HCT116 (cell line): ENCODE results near the gene ECE2. TPM values are rescaled to one million over a fixed set of nuclear protein-coding genes. Genes with fewer than 3 reads are reported as not detected.

Experiments
- ATAC-seq: fragments of 200-7000 bp; cut with Tn5 transposase; 2 replicates; pipeline ENCODE4 v1.9.1; 2020; ENCODE audit warnings: mild to moderate bottlenecking, moderate library complexity
- BruUV-seq: library from RNA; stranded (reverse); fragments of 400-500 nt; replicated peaks from 2 replicates; lab custom pipeline; 2021; lab: Mats Ljungman, UMichigan
- CTCF ChIA-PET: fragments of 300-600 bp; sonication (Branson Sonifier 250); formaldehyde crosslinking; loops from one replicate; lab custom pipeline; 2021; ENCODE audit warnings: antibody characterized with exemption; lab: Charles Lee
- POLR2A ChIA-PET: fragments of 300-600, 350-600 bp; sonication (Branson Sonifier 250); formaldehyde crosslinking; loops from one replicate; lab custom pipeline; 2021; ENCODE audit warnings: antibody characterized with exemption; lab: Charles Lee
- RAD21 ChIA-PET, 2 experiments: fragments of 300-600 bp; sonication (Branson Sonifier 250); formaldehyde crosslinking; loops; one replicate each; lab custom pipeline; 2023; ENCODE audit warnings: low total read pairs in 2 of 2; ENCODE audit not compliant: uncharacterized antibody in 2 of 2, unreplicated experiment in 2 of 2, low non-redundant PET in 1 of 2; lab: Charles Lee
- DNase-seq: peaks from one replicate; pipeline ENCODE4 v3.0.0-alpha.2; 2010; ENCODE audit warnings: low read depth, low spot score
- H2AFZ ChIP-seq: fragments of 200-600 bp; shearing (Covaris generic), sonication (generic); 2 replicates; pipeline ENCODE4 v1.6.1; 2017; ENCODE audit warnings: low read depth, mixed run types, mixed read lengths, antibody characterized with exemption, low read length; ENCODE audit not compliant: poor library complexity, severe bottlenecking
- H3K27ac ChIP-seq: 2 replicates; pipeline ENCODE4 v1.5.1; 2012; ENCODE audit warnings: low read depth, low read length
- H3K27me3 ChIP-seq: fragments of 200-600 bp; sonication (generic); 2 replicates; pipeline ENCODE4 v1.6.1; 2016; ENCODE audit warnings: mixed run types, low read length, mixed read lengths; ENCODE audit not compliant: insufficient read depth
- H3K36me3 ChIP-seq, 2 experiments: fragments of 200-500 bp in 1 of 2; fragments of 200-600 bp in 1 of 2; sonication (Bioruptor generic) in 1 of 2; sonication (generic) in 1 of 2; 2 replicates each; pipeline versions ENCODE4 v1.5.1 to v1.6.1; 2014 to 2016; ENCODE audit warnings: low read length in 2 of 2, inconsistent platforms in 1 of 2, mixed read lengths in 1 of 2, mixed run types in 1 of 2; ENCODE audit not compliant: insufficient read depth in 2 of 2, control insufficient read depth in 1 of 2
- H3K4me1 ChIP-seq, 2 experiments: fragments of 200-600 bp in 1 of 2; sonication (generic) in 1 of 2; 2 replicates each; pipeline versions ENCODE4 v1.5.1 to v1.6.1; 2012 to 2017; ENCODE audit warnings: low read length in 2 of 2, inconsistent platforms in 1 of 2, mild to moderate bottlenecking in 1 of 2, mixed read lengths in 1 of 2, mixed run types in 1 of 2, moderate library complexity in 1 of 2; ENCODE audit not compliant: insufficient read depth in 2 of 2, control insufficient read depth in 1 of 2
- H3K4me2 ChIP-seq: fragments of 200-600 bp; sonication (generic); 2 replicates; pipeline ENCODE4 v1.6.1; 2017; ENCODE audit warnings: mixed run types, low read length, mixed read lengths
- H3K4me3 ChIP-seq, 2 experiments: fragments of 200-600 bp in 1 of 2; sonication (generic) in 1 of 2; replicated peaks in 1 of 2; 2 replicates each; pipeline ENCODE4 v1.5.1; 2011 to 2016; ENCODE audit warnings: low read length in 2 of 2, control low read depth in 1 of 2, low read depth in 1 of 2, mild to moderate bottlenecking in 1 of 2, mixed read lengths in 1 of 2, mixed run types in 1 of 2
- H3K79me2 ChIP-seq: fragments of 200-600 bp; sonication (generic); 2 replicates; pipeline ENCODE4 v1.6.1; 2017; ENCODE audit warnings: mild to moderate bottlenecking, mixed run types, low read length, moderate library complexity, mixed read lengths; ENCODE audit not compliant: insufficient read depth
- H3K9ac ChIP-seq: fragments of 200-600 bp; sonication (generic); 2 replicates; pipeline ENCODE4 v1.6.1; 2016; ENCODE audit warnings: low read length, mixed read lengths
- H3K9me2 ChIP-seq: fragments of 200-600 bp; sonication (generic), shearing (Covaris generic); 2 replicates; pipeline ENCODE4 v1.6.1; 2017; ENCODE audit warnings: mixed run types, mild to moderate bottlenecking, moderate library complexity; ENCODE audit not compliant: insufficient read depth
- H3K9me3 ChIP-seq, 2 experiments: fragments of 200-500 bp in 1 of 2; fragments of 200-600 bp in 1 of 2; sonication (Bioruptor generic) in 1 of 2; sonication (generic) in 1 of 2; 2 replicates each; pipeline ENCODE4 v1.6.1; 2014 to 2017; ENCODE audit warnings: low read length in 2 of 2, mixed read lengths in 2 of 2, inconsistent platforms in 1 of 2, low read depth in 1 of 2, mild to moderate bottlenecking in 1 of 2, mixed run types in 1 of 2, moderate library complexity in 1 of 2; ENCODE audit not compliant: control insufficient read depth in 1 of 2, insufficient read depth in 1 of 2
- H4K20me1 ChIP-seq: fragments of 200-600 bp; sonication (generic), shearing (Covaris generic); 2 replicates; pipeline ENCODE4 v1.6.1; 2017; ENCODE audit warnings: mixed run types, mild to moderate bottlenecking, moderate library complexity; ENCODE audit not compliant: insufficient read depth
- CEBPB ChIP-seq: IDR thresholded peaks from 2 replicates; pipeline ENCODE4 v1.6.1; 2012; ENCODE audit warnings: low read depth
- EGR1 ChIP-seq: IDR thresholded peaks from 2 replicates; pipeline ENCODE4 v1.6.1; 2012; ENCODE audit warnings: low read depth
- POLR2A ChIP-seq: IDR thresholded peaks from 2 replicates; pipeline ENCODE4 v1.7.0; 2011; ENCODE audit warnings: borderline replicate concordance; ENCODE audit not compliant: insufficient read depth, insufficient read length; ENCODE audit errors: extremely low read depth
- POLR2AphosphoS5 ChIP-seq: IDR thresholded peaks from 2 replicates; pipeline ENCODE4 v1.6.1; 2011; ENCODE audit warnings: mild to moderate bottlenecking, low read depth, low read length, moderate library complexity
- SIN3A ChIP-seq: IDR thresholded peaks from 2 replicates; pipeline ENCODE4 v1.6.1; 2012; ENCODE audit warnings: low read depth
- SP1 ChIP-seq: IDR thresholded peaks from 2 replicates; pipeline ENCODE4 v1.6.1; 2012; ENCODE audit warnings: low read depth
- TCF7L2 ChIP-seq: IDR thresholded peaks from 2 replicates; pipeline ENCODE4 v1.7.0; 2011; ENCODE audit warnings: borderline replicate concordance, inconsistent platforms; ENCODE audit not compliant: insufficient read depth, insufficient read length; ENCODE audit errors: extremely low read depth
- YY1 ChIP-seq: IDR thresholded peaks from 2 replicates; pipeline ENCODE4 v1.6.1; 2011; ENCODE audit warnings: low read length, low read depth, moderate library complexity, mild to moderate bottlenecking; ENCODE audit not compliant: insufficient replicate concordance; ENCODE audit errors: extremely low read depth
- ZFX ChIP-seq: fragments of 450-650 bp; IDR thresholded peaks from 2 replicates; pipeline ENCODE4 v1.6.1; 2017
- ZNF274 ChIP-seq: fragments of 200-500 bp; sonication (Bioruptor generic); IDR thresholded peaks from 2 replicates; pipeline ENCODE4 v1.6.1; 2014; ENCODE audit warnings: mild to moderate bottlenecking, low read depth, low read length, inconsistent platforms
- intact Hi-C: fragments of 100-400 bp; cut with micrococcal nuclease; formaldehyde crosslinking; loops from 2 replicates; pipeline ENCODE4 v1.10.0; 2022
- total RNA-seq: library from RNA; stranded (reverse); gene quantifications from one replicate; pipeline ENCODE4 v1.2.1, GENCODE V29; 2021; ENCODE audit not compliant: unreplicated experiment
- TF ChIP-seq, protein P1 (sequence below), 3 experiments: fragments of 200-600 bp in 1 of 3; sonication (generic) in 1 of 3; IDR thresholded peaks in 2 of 3; conservative IDR thresholded peaks in 1 of 3; 2 replicates each; pipeline ENCODE4 v1.5.1; 2012 to 2017; ENCODE audit warnings: low read depth in 2 of 3, low read length in 2 of 3, antibody characterized with exemption in 1 of 3, borderline replicate concordance in 1 of 3, control low read depth in 1 of 3, mild to moderate bottlenecking in 1 of 3, mixed read lengths in 1 of 3, mixed run types in 1 of 3, moderate library complexity in 1 of 3; ENCODE audit not compliant: insufficient read depth in 1 of 3

Gene ECE2
- total RNA-seq, 1 experiment from 2014 or later = not detected

DNA sequence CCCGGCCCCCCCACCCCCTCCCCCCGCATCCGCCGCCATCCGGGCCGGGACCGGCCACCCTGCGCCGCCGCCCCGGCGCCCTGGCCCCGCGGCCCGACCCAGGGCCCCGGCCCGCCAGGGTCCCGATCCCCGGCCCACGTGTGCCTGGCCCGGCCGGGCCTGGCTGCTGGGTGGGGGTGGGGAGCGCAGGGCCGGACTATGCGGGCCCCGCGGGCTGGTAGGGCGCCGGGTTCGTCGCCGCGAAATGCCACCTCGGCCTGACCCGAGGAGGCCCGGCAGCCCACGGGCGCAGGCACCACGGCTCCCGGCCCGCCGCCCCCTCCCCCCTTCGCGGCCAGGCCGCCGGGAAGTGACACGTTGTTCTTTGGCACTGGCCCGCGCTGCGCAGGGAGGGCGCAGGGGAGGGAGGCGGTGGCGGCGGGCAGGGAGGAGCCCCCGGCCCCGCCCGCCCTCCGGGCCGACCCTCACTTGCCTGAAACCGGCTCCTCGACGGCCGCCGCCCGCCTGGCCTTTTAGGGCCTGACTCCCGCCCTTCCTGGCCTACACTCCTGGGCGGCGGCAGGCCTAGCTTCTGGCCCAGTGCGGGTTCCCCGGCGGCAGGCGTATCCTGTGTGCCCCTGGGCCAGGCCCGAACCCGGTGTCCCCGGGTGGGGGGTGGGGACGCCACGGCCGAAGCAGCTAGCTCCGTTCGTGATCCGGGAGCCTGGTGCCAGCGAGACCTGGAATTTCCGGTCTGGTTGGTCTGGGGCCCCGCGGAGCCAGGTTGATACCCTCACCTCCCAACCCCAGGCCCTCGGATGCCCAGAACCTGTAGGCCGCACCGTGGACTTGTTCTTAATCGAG lies 39.1 kb downstream of the ECE2 start:
- intact Hi-C loops = loop anchor here (2.0 kb wide), 1 partner anchor 48 kb away; no protein-coding TSS in a partner anchor
- ChIA-PET RAD21 (no interaction called here), POLR2A (no interaction called here), CTCF (no interaction called here)
- Histone ChIP-seq H3K4me2 (peak overlapping the region; percentile 82), H3K9me3 (no peaks in the 10 kb centered on the region), H3K4me3 (peak overlapping the region; percentile 94 to 98), H4K20me1 (peaks cover 17% of the 10 kb centered on the region; the same call in 1 of the 2 replicates), H3K9me2 (no peaks in the 10 kb centered on the region), H3K36me3 (peaks cover 3 to 25% of the 10 kb centered on the region in 2 experiments; a peak in 2 of 4 replicates), H3K27me3 (no peaks in the 10 kb centered on the region), H3K27ac (peak overlapping the region; percentile 87), H3K79me2 (peaks cover 53% of the 10 kb centered on the region), H3K9ac (peak overlapping the region; percentile 99), H3K4me1 (peaks cover 40 to 53% of the 10 kb centered on the region in 2 experiments), H2AFZ (no peak overlapping the region)
- no TSS peak for BruUV-seq
- TF ChIP-seq CEBPB (no peak), ZNF274 (no peak), YY1 (no peak), TCF7L2 (no peak), SP1 (no peak), ZFX (peak; percentile 95), EGR1 (no peak), POLR2A (peak; percentile 47), SIN3A (no peak), POLR2AphosphoS5 (peak; percentile 27)
- TF ChIP-seq, protein P1, sequence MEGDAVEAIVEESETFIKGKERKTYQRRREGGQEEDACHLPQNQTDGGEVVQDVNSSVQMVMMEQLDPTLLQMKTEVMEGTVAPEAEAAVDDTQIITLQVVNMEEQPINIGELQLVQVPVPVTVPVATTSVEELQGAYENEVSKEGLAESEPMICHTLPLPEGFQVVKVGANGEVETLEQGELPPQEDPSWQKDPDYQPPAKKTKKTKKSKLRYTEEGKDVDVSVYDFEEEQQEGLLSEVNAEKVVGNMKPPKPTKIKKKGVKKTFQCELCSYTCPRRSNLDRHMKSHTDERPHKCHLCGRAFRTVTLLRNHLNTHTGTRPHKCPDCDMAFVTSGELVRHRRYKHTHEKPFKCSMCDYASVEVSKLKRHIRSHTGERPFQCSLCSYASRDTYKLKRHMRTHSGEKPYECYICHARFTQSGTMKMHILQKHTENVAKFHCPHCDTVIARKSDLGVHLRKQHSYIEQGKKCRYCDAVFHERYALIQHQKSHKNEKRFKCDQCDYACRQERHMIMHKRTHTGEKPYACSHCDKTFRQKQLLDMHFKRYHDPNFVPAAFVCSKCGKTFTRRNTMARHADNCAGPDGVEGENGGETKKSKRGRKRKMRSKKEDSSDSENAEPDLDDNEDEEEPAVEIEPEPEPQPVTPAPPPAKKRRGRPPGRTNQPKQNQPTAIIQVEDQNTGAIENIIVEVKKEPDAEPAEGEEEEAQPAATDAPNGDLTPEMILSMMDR (IDR thresholded peaks at IDR 0.05 in 2 of 3, conservative IDR thresholded peaks at IDR 0.05 in 1 of 3; ENCODE audit: borderline replicate concordance in 1 of 3, insufficient read depth in 1 of 3, low read depth in 2 of 3, low read length in 2 of 3) = no peak
- DNase-seq (no peak), ATAC-seq (peak; percentile 39)
